WERI-Rb-1 (cell line): ENCODE measurements around the gene PCGF6.
"Not testable (repeated sequence)": the region's sequence is repeated elsewhere in the genome, so short reads cannot be mapped to it uniquely, and the experiment has no call there.

Source experiments
- DNase-seq: peaks from one replicate; pipeline ENCODE4 v3.0.0-alpha.2; 2020
- H3K27ac ChIP-seq: fragments of 250-450 bp; sonication (Bioruptor Pico); 2 replicates; pipeline ENCODE4 v1.5.1; 2020; ENCODE audit warnings: mild to moderate bottlenecking, moderate library complexity
- H3K27me3 ChIP-seq: fragments of 250-450 bp; sonication (Bioruptor Pico); 2 replicates; pipeline ENCODE4 v1.5.1; 2021; ENCODE audit warnings: mild to moderate bottlenecking, low read depth, moderate library complexity; ENCODE audit not compliant: insufficient read depth, severe bottlenecking
- H3K36me3 ChIP-seq: fragments of 250-450 bp; sonication (Bioruptor Pico); 2 replicates; pipeline ENCODE4 v1.5.1; 2020; ENCODE audit warnings: mild to moderate bottlenecking, moderate library complexity
- H3K4me3 ChIP-seq: 2 replicates; pipeline ENCODE4 v1.5.1; 2011; ENCODE audit warnings: low read depth, mild to moderate bottlenecking, control low read depth, low read length
- H3K9me3 ChIP-seq: fragments of 250-450 bp; sonication (Bioruptor Pico); 2 replicates; pipeline ENCODE4 v1.5.1; 2021; ENCODE audit warnings: mild to moderate bottlenecking, moderate library complexity; ENCODE audit not compliant: severe bottlenecking
- CTCF ChIP-seq: IDR thresholded peaks from 2 replicates; pipeline ENCODE4 v1.5.1; 2011; ENCODE audit warnings: low read depth, mild to moderate bottlenecking, control low read depth, inconsistent platforms, low read length

PCGF6 gene

GRCh38 chr10:103355906-103356599 lies 5.1 kb upstream of the PCGF6 start:
- Histone ChIP-seq H3K27ac (no peak overlapping the region), H3K36me3 (no peaks in the 10 kb centered on the region), H3K27me3 (no peaks in the 10 kb centered on the region), H3K9me3 (no peaks in the 10 kb centered on the region), H3K4me3 (no peak overlapping the region)
- DNase-seq = no peak
- no peak for TF ChIP-seq CTCF

GRCh38 chr10:103354567-103354966 lies 3.6 kb upstream of the PCGF6 start:
- H3K36me3 ChIP-seq, H3K4me3 ChIP-seq, DNase-seq, H3K27ac ChIP-seq, H3K27me3 ChIP-seq, H3K9me3 ChIP-seq: not testable (repeated sequence)

GRCh38 chr10:103353281-103353680 lies 2.3 kb upstream of the PCGF6 start:
- Histone ChIP-seq H3K27me3 (no peaks in the 10 kb centered on the region), H3K4me3 (no peak overlapping the region), H3K27ac (no peak overlapping the region), H3K9me3 (no peaks in the 10 kb centered on the region), H3K36me3 (peaks cover 8% of the 10 kb centered on the region)
- DNase-seq = no peak
- TF ChIP-seq CTCF = no peak

DNA sequence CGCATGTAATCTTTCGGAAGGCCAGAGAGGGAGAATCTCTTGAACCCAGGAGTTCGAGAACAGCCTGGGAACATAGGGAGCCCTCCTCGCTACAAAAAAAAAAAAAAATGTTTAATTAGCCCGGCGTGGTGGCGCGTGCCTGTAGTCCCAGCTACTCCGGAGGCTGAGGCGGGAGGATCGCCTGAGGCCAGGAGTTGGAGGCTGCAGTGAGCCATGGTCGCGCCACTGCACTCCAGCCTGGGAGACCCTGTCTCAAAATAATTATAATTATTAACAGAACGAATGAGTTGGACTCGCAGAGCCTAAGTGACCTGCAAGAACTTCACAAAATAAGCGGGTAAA lies 794 bp downstream of the PCGF6 start:
- Histone ChIP-seq H3K36me3 (peaks cover 40% of the 10 kb centered on the region), H3K27ac (peak overlapping the region; percentile 92), H3K4me3 (peak overlapping the region; percentile 93), H3K27me3 (no peaks in the 10 kb centered on the region), H3K9me3 (no peaks in the 10 kb centered on the region)
- TF ChIP-seq CTCF = no peak
- no peak for DNase-seq

DNA sequence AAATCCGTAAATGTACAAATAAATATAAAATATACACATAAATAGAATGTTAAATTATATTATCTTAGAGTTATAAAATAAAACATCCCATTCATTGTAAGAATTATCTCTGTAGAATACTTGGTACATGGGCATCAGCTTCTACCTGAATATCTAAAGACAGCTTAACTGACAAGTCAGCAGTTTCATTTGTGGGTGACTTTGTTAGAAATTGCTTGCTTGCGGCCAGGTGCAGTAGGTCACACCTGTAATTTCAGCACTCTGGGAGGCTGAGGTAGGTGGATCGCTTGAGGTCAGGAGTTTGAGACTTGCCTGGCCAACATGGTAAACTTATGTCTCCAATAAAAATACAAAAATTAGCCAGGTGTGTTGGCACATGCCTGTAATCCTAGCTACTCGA lies 14.6 kb downstream of the PCGF6 start:
- Histone ChIP-seq H3K27me3 (no peaks in the 10 kb centered on the region), H3K9me3 (no peaks in the 10 kb centered on the region), H3K27ac (no peak overlapping the region), H3K4me3 (no peak overlapping the region), H3K36me3 (peaks cover 78% of the 10 kb centered on the region)
- no peak for DNase-seq
- no peak for TF ChIP-seq CTCF

- H3K27ac ChIP-seq = no peak overlapping the region
- no peak for DNase-seq
- H3K27me3 ChIP-seq = no peaks in the 10 kb centered on the region
- no peak for TF ChIP-seq CTCF
- no peaks in the 10 kb centered on the region for H3K9me3 ChIP-seq
- peaks cover 84% of the 10 kb centered on the region for H3K36me3 ChIP-seq
- no peak overlapping the region for H3K4me3 ChIP-seq
Measured at GRCh38 chr10:103334567-103334966, 16.4 kb downstream of the PCGF6 start.
